Measurements from ENCODE around the gene HCN2.
A peak's percentile ranks its signal among the peaks of the same experiment; 100 is the strongest.

Gene HCN2

DNA sequence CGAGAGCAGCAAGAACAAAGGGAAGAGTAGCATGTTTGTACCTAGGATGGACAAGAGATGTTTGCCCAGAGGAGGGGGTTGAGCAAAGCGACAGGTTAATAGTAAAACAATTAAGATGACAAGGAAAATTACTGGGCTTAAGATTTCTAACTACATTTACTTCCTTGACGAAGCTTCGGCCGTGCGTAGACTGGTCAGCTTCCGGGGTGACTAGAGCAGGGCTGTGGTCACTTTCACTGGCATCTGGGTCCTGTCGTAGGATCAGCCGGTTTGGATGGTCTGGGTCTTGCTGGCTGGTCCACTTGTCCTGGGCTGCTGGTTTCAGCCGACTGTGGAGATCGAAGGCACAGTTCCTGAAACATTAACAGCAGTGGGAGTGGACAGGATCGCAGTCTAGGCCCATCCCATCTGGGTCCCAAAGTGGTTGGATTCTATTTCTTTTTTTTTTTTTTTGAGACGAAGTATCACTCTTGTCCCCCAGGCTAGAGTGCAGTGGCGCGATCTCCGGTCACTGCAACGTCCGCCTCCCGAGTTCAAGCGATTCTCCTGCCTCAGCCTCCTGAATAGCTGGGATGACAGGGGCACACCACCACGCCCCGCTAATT lies 22.3 kb upstream of the HCN2 start:
- intact Hi-C loops (cut with DNase I; ENCODE audit: low total_unique reads) = no loop called here
- no peak overlapping the region for H3K27ac ChIP-seq
- H3K36me3 ChIP-seq = no peaks in the 10 kb centered on the region
- no peak overlapping the region for H3K4me3 ChIP-seq
- TF ChIP-seq, protein P1, sequence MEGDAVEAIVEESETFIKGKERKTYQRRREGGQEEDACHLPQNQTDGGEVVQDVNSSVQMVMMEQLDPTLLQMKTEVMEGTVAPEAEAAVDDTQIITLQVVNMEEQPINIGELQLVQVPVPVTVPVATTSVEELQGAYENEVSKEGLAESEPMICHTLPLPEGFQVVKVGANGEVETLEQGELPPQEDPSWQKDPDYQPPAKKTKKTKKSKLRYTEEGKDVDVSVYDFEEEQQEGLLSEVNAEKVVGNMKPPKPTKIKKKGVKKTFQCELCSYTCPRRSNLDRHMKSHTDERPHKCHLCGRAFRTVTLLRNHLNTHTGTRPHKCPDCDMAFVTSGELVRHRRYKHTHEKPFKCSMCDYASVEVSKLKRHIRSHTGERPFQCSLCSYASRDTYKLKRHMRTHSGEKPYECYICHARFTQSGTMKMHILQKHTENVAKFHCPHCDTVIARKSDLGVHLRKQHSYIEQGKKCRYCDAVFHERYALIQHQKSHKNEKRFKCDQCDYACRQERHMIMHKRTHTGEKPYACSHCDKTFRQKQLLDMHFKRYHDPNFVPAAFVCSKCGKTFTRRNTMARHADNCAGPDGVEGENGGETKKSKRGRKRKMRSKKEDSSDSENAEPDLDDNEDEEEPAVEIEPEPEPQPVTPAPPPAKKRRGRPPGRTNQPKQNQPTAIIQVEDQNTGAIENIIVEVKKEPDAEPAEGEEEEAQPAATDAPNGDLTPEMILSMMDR (IDR thresholded peaks at IDR 0.05) = no peak
- H3K9me3 ChIP-seq = no peaks in the 10 kb centered on the region
- H3K4me1 ChIP-seq = peaks cover 0 to 10% (median 9%) of the 10 kb centered on the region in 4 donors
- no peak for DNase-seq
- no peaks in the 10 kb centered on the region for H3K27me3 ChIP-seq

DNA sequence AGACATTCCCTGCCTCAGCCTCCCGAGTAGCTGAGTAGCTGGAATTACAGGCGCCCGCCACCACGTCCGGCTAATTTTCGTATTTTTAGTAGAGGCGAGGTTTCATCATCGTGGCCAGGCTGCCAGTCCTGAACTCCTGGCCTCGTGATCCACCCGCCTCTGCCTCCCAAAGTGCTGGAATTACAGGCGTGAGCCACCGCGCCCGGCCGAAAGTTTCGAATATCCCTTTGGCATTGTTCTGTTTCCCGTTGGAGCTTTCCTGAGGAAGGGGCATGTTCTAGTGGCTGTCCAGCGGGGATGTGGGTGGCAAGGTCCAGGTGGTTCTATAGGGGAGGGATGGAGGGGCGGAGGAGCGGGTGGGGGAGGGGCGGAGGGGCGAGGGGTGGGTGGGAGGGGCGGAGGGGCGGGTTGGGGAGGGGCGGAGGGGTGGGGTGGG lies 19.4 kb upstream of the HCN2 start:
- H3K36me3 ChIP-seq = no peaks in the 10 kb centered on the region
- H3K27ac ChIP-seq = no peak overlapping the region
- H3K9me3 ChIP-seq = no peaks in the 10 kb centered on the region
- H3K27me3 ChIP-seq = no peaks in the 10 kb centered on the region
- intact Hi-C loops (cut with DNase I; ENCODE audit: low total_unique reads) = no loop called here
- H3K4me3 ChIP-seq = no peak overlapping the region
- DNase-seq = no peak
- TF ChIP-seq, protein P1 (IDR thresholded peaks at IDR 0.05) = no peak
- H3K4me1 ChIP-seq = peaks cover 0 to 34% (median 29%) of the 10 kb centered on the region in 4 donors

GRCh38 chr19:570937-571565 lies 18.6 kb upstream of the HCN2 start:
- Histone ChIP-seq H3K4me3 (peak overlapping the region; percentile 93 to 98), H3K36me3 (no peaks in the 10 kb centered on the region), H3K9me3 (no peaks in the 10 kb centered on the region), H3K27me3 (no peaks in the 10 kb centered on the region), H3K4me1 (peaks cover 0 to 42% (median 37%) of the 10 kb centered on the region in 4 donors), H3K27ac (peak overlapping the region in 1 of 2 donors; percentile 65)
- TF ChIP-seq, protein P1 (IDR thresholded peaks at IDR 0.05) = no peak
- DNase-seq = no peak
- intact Hi-C loops (cut with DNase I; ENCODE audit: low total_unique reads) = no loop called here

GRCh38 chr19:571566-571974 lies 18.1 kb upstream of the HCN2 start:
- peak overlapping the region; percentile 64 to 65 for H3K27ac ChIP-seq
- H3K27me3 ChIP-seq = no peaks in the 10 kb centered on the region
- peaks cover 0 to 46% (median 40%) of the 10 kb centered on the region in 4 donors for H3K4me1 ChIP-seq
- no peaks in the 10 kb centered on the region for H3K9me3 ChIP-seq
- intact Hi-C loops (cut with DNase I; ENCODE audit: low total_unique reads) = no loop called here
- TF ChIP-seq, protein P1 (IDR thresholded peaks at IDR 0.05) = no peak
- no peaks in the 10 kb centered on the region for H3K36me3 ChIP-seq
- no peak for DNase-seq
- H3K4me3 ChIP-seq = peak overlapping the region; percentile 93 to 98

- Histone ChIP-seq H3K36me3 (no peaks in the 10 kb centered on the region), H3K27me3 (no peaks in the 10 kb centered on the region), H3K27ac (peak within 1 kb of the TSS; percentile 80 to 87), H3K4me1 (peaks cover 0 to 52% (median 42%) of the 10 kb centered on the region in 4 donors), H3K9me3 (no peaks in the 10 kb centered on the region), H3K4me3 (peak within 1 kb of the TSS; percentile 93 to 98)
- TF ChIP-seq, protein P1 (IDR thresholded peaks at IDR 0.05) = peak in 1 of 2 experiments; percentile 23
- peak; percentile 98 to 99 for DNase-seq
- intact Hi-C loops (cut with DNase I; ENCODE audit: low total_unique reads) = no loop called here
Measured at GRCh38 chr19:572140-572742, 17.4 kb upstream of the HCN2 start, which contains the start of gene BSG. BSG (plus strand) TSS chr19:572596; CDS start chr19:572635, 39 bp downstream.
